ENCODE results near the gene YY1AP1.
"Not testable (repeated sequence)": the region's sequence is repeated elsewhere in the genome, so short reads cannot be mapped to it uniquely, and the experiment has no call there.

YY1AP1 gene

DNA sequence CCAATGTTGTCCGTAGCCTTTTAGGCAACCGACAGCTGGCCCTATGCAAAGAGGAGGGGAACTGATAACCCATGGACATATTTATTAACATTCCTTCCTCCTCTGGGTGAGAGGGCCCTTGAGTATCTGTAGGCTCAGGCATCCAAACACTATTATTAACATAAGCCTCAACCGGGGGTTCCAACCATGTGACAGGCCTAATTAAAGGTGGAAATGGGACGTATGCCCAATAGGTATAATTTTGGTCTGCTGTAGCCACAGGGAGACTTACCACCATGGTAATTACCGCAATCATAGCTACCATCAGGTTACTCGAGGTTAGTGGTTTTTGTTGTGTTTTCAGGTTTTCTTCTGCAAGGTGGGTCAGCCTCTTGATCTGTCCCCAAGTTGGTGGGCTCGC lies 5.6 kb upstream of the YY1AP1 start:
- DNase-seq: no peak

DNA sequence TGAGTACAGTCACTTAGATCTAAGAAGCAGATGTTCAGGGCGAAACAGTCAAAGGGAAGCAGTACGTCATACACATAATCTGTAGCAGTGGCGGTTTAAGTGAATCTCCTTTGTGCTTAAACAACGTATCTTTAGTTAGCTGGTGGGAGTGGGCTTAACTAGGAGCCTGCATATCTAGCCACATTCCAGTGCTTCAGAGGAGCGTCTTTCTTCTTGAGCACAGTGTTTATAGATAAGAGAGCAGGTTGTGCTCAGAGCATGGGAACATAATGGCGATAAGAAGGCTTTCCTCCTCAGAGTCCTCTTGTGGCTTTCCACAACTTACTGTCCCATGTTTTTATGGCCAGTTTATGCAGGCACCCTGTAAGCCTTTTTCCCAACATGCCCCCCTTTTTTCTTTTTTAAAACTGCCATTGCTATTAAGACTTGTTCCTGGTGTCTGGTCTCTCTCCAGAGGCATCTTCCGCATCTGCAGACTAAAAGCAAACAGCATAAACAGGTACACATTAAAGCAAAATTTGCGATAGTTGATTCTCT lies 3.5 kb upstream of the YY1AP1 start:
- DNase-seq: no peak

DNA sequence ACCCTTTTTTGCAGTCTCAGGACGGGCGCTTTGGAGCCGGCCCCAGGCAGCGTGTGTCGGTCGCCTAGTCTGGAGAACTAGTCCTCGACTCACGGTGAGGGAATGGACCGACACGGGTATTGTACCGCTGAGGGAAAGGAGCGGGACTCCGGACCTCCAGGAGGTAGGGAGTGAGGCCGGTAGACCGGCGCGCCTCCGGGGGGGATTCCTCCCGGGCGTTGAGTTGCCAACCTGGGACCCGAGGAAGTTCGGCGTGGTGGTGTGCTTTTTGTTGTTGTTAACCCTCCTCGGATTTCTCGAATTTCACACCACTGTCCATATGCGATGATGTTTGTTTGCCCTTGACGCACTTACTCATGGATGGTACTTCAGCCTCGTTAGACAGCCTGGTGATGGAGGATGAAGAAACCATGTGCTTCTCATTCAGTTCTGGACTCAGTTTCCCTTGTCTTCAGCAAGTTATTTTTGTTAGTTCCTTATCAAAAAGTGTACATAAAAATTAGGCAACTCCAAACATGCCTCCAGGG lies 570 bp upstream of the YY1AP1 start, which contains the start of gene DAP3:
DAP3 (plus strand) TSS at position 11 of the 527 bp plus-strand sequence. CDS start 20,689 bp downstream, outside the sequence.
- DNase-seq: not testable (repeated sequence)

DNA sequence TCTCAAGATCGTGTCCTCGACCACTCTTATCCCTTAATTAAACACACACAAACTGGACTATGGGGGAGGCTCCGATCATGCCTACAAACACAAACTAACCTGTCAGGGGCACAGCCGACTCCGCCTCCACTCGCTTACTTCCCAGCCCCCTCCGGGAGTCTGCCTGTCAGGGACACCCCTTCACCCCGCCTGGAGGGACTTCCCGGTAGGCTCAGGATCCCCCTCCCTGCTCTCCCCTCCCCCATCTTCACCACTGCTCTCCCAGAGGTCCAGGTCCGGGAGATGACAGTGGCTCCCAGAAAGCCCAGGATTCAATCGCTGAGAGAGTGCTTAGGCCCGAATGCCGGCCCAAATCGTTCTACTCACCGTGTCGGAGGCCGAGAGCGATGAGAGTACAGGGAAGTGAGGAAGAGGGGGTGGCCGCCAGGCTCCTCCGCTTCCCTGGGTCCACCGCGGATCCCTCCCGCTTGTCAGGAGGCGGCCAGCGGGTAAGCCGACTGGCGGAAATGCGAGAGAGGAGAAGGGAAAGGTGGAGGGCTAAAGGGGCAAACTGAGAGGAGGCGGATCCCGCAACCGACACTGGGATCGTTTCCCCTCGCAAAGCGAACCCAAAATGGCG lies 760 bp downstream of the YY1AP1 start:
- not testable (repeated sequence) for DNase-seq

DNA sequence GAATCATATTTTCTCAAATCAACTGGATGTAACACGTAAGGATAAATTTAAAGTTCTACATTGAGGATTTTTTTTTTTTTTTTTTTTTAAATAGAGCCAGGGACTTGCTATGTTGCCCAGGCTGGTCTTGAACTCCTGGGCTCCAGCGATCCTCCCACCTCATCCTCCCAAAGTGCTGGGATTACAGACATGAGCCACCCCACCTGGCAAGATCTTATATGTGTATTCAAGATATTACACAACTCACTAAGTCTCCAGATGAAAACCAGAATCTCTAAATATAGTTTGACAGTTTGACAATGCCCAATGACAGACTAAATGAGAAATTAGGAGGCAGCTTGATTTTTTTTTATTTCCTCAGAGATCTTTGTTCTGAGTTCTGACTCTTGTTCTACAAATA lies 6.8 kb downstream of the YY1AP1 start:
- no peak for DNase-seq

DNA sequence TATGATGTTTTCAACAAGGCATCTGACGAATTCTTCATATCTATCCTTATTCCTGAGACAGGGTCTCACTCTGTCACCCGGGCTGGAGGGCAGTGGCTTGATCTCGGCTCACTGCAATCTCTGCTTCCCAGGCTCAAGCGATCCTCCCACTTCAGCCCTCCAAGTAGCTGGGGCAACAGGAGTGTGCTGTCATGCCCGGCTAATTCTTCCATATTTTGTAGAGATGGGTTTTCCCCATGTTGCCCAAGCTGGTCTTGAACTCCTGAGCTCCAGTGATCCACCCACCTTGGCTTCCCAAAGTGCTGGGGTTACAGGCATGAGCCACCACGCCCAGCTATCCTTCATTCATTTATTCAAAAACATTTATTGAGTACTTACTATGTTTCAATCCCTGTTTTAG lies 8.0 kb downstream of the YY1AP1 start:
- DNase-seq: no peak

DNA sequence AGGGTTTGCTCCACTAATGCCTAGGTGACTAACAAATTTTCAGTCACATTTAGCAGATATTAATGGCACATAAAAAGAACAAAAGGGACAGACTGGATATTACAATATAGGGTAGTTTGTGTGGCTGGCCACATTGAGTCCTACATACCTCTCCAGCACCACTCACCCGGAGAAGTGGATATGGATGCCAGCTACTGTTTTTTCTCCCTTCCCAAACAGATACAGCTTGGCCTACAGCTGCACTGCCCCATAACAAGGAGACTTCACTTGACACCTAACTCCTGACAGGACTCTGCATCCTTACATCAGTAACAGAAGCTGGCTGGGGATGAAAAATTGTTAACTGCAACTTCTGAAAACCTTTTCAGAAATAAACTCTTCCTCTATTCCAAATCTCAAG lies 9.6 kb downstream of the YY1AP1 start:
- DNase-seq: not testable (repeated sequence)

DNA sequence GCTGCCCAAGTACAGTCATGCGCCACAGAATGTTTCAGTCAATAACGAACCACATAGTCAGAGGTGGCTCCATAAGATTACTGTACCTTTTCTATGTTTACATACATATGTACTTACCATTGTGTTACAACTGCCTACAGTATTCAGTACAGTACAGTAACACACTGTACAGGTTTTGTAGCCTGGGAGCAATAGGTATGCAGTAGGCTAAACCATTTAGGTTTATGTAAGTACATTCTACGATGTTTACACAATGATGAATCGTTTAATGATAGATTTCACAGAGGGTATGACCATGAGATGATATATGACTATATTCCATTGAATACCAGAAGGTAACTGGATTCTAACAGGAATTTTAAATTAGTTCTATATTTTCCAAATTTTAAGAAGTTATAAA lies 10.5 kb downstream of the YY1AP1 start:
- DNase-seq: no peak

DNA sequence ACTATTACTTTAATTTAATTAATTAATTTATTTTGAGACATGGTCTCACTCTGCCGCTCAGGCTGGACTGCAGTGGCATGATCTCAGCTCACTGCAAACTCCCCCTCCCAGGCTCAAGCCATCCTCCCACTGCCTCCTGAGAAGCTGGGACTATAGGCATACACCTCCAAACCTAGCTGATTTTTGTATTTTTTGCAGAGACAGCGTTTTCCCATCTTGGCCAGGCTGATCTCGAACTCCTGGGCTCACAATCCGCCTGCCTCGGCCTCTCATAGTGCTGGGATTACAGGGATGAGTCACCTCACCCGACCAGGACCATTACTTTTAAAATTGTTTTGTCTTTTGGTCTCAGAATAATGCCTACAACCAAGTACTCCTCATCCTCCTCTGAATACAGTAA lies 15.6 kb downstream of the YY1AP1 start:
- DNase-seq: no peak

DNA sequence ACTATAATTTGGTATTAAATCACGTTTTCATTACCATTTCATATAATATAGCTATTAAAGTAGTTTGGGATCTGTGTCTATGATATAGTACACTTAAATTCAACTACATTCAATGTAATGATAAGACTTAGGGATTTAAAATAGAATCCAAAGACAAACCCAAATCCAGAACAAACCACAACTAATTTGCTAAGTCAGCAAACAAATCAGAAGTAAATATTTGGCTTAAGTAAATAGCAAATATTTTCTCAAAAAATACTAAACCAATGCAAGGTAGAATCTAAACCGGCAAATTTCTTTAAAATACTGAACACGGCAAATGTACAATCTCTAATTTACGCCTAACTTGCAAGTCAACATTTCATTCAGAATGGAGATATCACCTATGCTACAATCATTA lies 16.8 kb downstream of the YY1AP1 start:
- no peak for DNase-seq

DNA sequence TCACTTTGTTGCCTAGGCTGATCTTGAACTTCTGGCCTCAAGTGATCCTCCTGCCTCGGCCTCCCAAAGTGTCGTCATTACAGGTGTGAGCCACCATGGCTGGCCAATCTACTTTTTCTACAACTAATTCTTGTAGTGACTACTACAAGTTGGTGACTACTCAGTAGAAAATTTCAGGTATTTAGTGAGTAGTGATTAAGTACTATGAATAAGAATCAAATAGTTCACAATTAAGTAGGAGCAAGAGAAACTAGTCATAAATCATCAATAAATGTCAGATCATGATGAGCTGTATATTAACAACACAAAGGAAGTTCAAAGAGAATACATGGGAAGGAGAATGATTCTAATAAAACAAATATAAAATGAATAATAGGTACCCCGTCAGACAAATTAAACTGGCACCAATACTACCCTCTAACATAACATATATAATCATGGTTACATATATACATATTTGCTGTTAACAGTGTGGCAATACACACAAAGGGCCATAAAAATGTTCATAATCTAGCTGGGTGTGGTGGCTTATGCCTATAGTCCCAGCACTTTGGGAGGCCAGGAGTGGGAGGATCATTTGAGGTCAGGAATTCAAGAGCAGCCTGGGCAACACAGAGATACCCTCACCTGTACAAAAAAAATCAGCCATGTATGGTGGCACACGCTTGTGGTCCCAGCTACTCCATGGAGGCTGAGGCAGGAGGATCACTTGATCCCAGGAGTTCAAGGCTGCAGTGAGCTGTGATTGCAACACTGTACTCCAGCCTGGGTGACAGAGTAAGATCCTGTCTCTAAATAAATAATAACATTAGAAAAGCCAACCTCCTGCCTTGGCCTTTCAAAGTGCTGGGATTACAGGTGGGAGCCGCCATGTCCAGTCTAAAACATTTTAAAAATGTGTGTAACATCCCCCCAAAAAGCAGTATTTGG lies 19.1 kb downstream of the YY1AP1 start:
- no peak for DNase-seq

DNA sequence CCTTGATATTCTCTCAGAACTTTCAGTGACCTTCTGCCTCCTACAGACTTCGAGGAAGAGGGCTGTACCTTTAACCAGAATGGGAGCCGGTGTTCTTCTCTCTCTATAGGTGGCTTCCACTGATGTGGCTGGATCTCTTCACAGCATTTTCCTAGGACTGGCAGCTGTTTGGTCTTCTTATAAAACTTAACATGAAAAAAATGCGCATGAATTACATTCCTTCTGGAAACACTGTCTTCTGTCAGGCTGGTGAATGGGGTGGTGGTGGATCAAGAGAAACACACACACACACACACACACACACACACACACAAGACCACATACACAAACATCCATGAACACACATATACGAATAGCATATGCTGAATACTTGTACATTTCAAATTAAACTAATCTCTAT lies 27.3 kb downstream of the YY1AP1 start:
- not testable (repeated sequence) for DNase-seq

DNA sequence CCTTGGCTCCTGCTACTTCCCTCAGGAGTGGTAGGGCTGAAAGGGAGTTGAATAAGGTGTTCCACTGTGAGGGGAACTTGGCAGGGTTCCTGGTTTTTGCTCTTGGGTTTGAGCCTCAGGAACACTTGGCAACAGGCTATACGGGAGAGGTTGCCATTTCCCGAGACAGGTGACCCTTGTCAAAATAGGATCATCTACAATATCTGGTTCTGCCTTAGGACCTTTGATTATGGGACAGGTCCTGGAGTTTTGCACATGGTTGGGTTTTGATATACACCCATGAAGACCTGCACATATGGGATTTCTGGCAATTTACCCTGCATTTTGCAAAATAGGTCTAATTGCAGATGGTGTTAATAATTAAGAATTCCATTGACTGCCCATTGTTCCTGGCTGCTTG lies 31.1 kb downstream of the YY1AP1 start:
- DNase-seq: no peak

DNA sequence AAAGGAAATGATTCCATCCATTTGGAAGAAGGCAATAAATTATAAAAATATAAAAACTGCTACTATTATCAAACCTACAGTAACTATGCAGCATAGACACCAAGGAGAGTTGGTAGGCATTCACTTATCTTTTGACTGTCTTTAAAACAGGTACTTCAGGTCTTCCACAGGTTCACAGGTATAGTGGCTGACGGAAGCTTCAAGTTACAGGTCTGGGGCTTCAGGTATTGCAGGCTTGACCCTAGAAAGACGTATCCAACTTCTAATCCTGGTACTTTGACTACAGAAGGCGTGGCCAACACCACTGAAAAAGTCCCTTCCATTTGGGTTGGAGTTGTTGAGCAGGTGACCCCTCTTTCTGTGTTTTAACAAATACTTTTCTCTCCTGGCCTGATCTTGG lies 35.6 kb downstream of the YY1AP1 start:
- no peak for DNase-seq

DNA sequence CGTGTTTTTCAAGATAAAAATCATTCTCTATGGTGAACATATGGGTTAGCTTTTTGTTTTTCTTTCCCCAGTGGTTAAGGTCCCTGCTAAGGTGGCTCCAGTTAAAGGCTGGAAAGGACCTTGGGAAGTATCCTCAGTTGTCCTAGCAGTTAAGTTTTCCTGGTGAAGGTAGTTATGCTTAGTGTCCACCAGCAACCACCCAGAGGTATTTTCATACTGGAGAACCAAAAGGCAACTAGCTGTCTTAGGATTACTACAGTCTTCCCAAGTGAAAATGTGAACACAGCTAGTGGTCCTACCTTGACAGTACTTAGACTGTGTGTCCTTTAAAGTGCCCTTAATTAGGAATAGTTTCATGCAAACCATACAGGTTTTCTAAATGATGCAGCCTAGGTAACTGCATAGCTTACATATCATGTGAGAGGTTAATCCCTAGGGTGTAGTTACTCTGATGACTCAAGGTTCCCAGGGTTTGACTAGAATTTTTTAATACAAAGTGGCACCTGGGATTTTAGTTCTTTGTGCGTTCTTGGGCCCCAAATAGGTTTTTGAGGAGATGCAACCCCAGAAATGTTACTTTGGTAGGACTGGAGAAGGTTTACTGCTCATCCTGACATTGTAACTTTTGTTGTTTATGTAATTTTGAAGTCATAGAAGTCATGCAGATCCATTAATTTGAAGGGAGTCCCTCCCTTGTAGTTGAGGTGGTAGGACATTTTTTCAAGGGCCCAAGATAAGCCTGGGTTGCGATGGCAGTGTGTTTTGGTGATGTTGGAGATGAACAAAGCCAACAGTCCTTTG lies 36.5 kb downstream of the YY1AP1 start:
- no peak for DNase-seq

DNA sequence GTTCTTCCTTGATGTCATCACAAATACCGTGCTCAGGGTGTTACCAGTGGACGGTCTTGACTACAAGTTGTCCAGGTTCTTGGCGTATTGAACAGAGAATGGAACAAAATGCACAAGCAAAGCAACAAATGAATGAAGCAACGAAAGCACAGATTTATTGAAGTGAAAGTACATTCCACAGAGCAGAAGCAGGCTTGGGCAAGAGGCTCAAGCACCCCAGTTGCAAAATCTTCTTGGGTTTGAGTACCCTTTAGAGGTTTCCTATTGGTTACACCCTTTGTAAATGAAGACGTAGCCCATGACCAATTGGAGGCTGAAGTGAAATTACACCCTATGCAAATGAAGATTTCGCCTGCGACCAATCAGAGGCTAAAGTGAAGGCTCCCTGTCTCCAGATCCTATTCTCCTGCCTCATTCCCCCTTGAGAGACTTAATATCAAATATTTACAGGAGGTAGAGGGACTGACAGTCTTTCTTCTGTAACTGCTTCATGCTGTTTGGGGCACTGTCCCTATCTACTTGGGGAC lies 38.3 kb downstream of the YY1AP1 start:
- DNase-seq: no peak

DNA sequence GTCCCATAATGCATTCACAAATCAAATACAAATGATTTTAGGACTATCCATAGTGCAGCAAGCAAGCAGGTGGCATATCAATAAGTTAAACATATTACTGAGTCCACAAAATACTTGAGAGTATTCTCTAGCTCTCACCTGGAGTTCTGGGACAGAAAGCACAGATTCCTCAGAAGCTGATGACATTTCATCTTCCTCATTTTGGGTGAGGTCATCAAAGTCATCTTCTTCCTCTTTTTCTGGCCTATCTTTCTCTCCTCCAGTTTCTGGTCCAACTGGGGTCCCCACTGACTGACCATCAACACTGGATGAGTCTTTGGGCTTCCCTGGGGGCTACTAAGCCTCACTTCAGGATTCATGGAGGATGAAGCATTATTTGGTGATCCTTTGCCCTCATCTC lies 38.9 kb downstream of the YY1AP1 start:
- no peak for DNase-seq

DNA sequence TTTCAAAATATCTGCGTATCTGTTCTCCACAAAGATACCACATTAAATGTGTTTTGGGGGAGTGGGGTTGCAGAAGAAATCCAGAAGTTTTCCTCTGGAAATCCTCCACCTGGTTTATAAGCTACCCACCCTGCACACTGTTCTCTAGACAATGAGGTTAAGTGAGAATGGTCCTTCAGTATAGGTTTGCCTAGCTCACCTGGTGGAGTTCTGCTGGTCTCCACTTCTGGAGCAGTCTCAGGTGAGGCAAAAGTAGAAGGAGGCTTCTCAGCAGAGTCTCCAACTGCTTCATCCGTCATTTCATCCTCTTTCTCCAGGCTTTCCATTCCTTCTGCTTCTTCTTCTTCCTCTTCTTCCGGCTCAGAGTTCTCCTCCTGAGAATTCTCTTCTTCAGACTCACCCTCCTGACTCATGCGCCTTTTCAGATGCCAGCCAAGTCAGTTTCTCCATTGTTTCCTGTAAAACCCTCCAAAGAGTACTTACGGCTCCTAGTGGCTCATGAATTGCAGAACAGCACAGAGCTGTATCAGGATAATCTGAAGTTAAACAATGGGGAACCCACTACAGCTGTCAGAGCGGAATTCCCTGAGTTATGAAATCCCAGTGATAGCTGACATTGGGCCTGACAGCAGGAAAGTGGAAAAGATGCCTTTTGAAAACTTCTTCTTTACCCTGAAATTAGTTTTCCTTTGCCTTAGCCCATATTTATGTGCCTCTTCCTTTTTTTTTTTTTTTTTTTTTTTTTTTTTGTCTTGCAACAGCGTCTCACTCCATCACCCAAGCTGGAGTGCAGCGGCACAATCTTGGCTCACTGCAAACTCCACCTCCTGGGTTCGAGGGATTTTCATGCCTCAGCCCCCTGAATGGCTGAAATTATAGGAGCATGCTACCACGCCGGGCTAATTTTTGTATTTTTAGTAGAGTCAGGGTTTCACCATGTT lies 40.1 kb downstream of the YY1AP1 start:
- DNase-seq: no peak

DNA sequence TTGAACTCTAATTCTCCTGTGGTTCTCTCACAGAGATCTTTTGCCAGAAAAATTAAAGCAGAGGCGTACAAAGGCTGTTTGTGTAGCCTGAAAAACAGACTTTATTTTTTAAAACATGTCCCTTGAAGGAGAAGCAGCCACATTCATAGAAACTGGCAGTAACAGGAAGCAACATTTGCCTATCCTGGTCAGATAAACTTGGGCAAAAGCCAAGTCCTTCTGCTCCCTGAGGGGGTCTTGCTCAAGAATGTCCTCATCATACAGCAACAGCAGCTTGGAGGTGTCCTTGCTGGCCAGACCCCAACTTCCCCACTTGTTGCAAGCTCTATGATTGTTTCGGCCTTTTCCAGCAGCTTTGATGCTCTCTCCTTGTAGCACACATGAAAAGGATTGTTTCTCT lies 42.3 kb downstream of the YY1AP1 start:
- DNase-seq: no peak

DNA sequence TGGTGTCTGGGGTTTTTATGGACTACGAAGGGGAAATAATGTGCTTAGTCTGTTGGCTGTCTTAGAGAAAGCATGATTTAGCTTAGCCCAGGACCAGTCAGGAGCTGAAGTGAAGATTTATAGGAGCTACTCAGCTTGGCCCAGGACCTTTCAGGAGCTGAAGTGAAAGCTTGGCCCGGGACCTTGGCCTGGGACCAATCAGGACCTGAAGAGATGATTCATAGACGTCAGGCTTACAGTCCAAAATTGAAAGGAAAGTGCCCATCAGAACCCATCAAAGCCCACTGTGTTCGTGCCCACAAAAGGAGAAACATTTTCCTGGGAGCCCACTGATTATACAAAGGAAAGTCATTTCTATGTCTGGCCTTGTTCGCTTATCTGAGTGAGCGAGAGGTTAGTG lies 42.9 kb downstream of the YY1AP1 start:
- no peak for DNase-seq

DNA sequence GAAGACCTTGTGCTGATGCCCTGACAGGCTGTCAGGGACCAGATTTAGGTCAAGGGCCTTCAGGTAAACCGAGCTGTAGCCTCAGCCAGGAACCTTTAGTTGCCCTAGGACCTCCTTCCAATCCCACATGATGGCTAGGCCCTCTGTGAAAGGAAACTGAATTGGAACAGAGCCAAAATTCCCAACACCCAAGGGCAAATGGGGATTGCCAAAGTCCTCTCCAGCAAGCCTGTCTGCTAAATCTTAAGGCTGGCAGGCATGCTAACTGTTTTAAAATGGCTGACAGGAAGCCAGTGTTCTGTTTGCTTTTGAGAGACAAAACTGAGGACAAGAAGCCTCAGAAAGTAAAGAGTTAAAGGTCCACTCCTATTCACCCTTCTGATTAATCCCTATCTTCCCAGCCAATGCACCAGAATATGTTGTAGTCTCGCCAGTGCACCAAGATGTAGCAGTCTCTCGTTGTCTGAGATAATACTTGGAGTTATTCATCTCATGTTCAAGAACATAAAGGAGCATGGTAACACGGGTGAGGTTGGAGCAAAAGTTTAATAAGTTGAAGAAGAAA lies 43.5 kb downstream of the YY1AP1 start:
- no peak for DNase-seq
